Choroid plexus epithelial cell (primary cell): ENCODE data around the gene KRT80.

Experiments
- DNase-seq: peaks from one replicate; pipeline ENCODE4 v3.0.0-alpha.2; 2010; ENCODE audit warnings: low read depth
- H3K4me3 ChIP-seq: 2 replicates; pipeline ENCODE4 v1.5.1; 2011; ENCODE audit warnings: low read depth, mild to moderate bottlenecking, control low read depth, low read length, moderate library complexity
- CTCF ChIP-seq: conservative IDR thresholded peaks from 2 replicates; pipeline ENCODE4 v1.5.1; 2011; ENCODE audit warnings: low read depth, mild to moderate bottlenecking, control low read depth, inconsistent platforms, low read length, moderate library complexity

The KRT80 gene

GRCh38 chr12:52210186-52210924 lies 18.5 kb upstream of the KRT80 start:
- no peak overlapping the region for H3K4me3 ChIP-seq
- DNase-seq: peak; percentile 75
- TF ChIP-seq CTCF: no peak

GRCh38 chr12:52209321-52209720 lies 17.5 kb upstream of the KRT80 start:
- H3K4me3 ChIP-seq: no peak overlapping the region
- TF ChIP-seq CTCF: no peak
- DNase-seq: no peak

GRCh38 chr12:52208424-52209165 lies 16.8 kb upstream of the KRT80 start:
- no peak overlapping the region for H3K4me3 ChIP-seq
- no peak for DNase-seq
- no peak for TF ChIP-seq CTCF

- DNase-seq: peak; percentile 73
- H3K4me3 ChIP-seq: no peak overlapping the region
- TF ChIP-seq CTCF: no peak
Observed at GRCh38 chr12:52207895-52208294, 16.1 kb upstream of the KRT80 start.

GRCh38 chr12:52207106-52207505 lies 15.3 kb upstream of the KRT80 start:
- DNase-seq: no peak
- no peak overlapping the region for H3K4me3 ChIP-seq
- TF ChIP-seq CTCF: no peak

- DNase-seq: no peak
- TF ChIP-seq CTCF: no peak
- H3K4me3 ChIP-seq: no peak overlapping the region
Observed at GRCh38 chr12:52206304-52207040, 14.7 kb upstream of the KRT80 start.
